ENCODE measurements around the gene SLC1A3.

DNA sequence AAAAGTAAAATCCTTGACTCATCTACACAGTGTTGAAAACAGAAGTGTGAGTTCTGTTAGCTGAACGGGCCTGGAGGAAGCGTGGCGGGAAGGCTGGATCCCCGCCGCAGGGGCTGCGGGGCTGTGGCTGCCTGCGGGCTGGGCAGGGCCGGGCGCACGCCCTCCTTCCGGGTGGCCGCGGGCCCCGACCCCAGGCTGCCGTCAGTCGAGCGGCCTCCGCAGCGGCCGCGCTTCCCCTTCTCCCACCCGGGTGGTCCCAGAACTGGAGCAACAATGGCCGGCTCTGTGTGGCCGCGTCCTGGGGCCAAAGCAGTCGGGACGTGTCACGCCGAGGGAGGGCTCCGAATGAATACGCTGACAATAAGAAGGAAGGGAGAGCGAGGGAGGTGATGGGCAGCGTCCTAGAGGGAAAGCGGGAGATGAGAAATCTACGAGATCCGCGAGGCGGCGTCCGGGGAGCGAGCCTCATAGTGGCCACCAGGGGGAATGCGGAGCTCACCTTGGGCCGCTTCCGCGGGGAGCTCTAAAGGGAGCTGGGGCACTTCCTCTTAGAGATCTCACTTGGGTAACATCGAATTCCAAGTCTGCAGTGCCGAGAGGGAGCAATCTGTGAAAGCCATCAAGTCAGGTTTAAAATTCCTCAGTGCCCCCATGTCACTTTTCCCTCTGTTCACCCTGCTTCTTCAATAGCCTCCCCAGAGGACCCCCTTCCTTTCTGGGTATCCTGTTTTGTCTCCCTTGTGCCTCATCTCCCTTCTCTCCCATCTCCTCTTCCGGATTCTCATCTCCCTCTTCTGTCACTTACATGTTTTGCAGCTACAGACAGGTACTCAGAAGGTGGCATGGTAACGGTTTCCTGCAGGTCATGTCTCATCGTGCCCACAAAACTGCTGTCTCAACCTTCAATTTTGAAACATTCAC is 83.9 kb downstream of the SLC1A3 start:
- TF ChIP-seq, protein P1, sequence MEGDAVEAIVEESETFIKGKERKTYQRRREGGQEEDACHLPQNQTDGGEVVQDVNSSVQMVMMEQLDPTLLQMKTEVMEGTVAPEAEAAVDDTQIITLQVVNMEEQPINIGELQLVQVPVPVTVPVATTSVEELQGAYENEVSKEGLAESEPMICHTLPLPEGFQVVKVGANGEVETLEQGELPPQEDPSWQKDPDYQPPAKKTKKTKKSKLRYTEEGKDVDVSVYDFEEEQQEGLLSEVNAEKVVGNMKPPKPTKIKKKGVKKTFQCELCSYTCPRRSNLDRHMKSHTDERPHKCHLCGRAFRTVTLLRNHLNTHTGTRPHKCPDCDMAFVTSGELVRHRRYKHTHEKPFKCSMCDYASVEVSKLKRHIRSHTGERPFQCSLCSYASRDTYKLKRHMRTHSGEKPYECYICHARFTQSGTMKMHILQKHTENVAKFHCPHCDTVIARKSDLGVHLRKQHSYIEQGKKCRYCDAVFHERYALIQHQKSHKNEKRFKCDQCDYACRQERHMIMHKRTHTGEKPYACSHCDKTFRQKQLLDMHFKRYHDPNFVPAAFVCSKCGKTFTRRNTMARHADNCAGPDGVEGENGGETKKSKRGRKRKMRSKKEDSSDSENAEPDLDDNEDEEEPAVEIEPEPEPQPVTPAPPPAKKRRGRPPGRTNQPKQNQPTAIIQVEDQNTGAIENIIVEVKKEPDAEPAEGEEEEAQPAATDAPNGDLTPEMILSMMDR (IDR thresholded peaks at IDR 0.05): peak in 5 of 7 experiments; percentile 60 to 84 (median 81)
- TF ChIP-seq EP300 (IDR thresholded peaks at IDR 0.05): no peak
- TF ChIP-seq POLR2A (IDR thresholded peaks at IDR 0.05): no peak

All from stomach (tissue), 4 donors.